GM12878 (cell line): ENCODE results near the gene ZNF462. TPM values are rescaled to one million over a fixed set of nuclear protein-coding genes. Genes with fewer than 3 reads are reported as not detected.

Experiments used
- BCL3 ChIP-seq: IDR thresholded peaks from 2 replicates; pipeline ENCODE4 v1.6.1; 2011; ENCODE audit warnings: borderline replicate concordance, low read depth, mild to moderate bottlenecking, moderate library complexity, low read length; ENCODE audit not compliant: insufficient read depth, poor library complexity, severe bottlenecking
- CBX5 ChIP-seq: sonication (generic); IDR thresholded peaks from 2 replicates; pipeline ENCODE4 v1.6.1; 2016; ENCODE audit warnings: low read depth, moderate library complexity, mild to moderate bottlenecking, inconsistent platforms
- CREM ChIP-seq: IDR thresholded peaks from 2 replicates; pipeline ENCODE4 v1.6.1; 2014; ENCODE audit warnings: antibody characterized with exemption, low read depth
- FOXK2 ChIP-seq: fragments of 450-650 bp; IDR thresholded peaks from 2 replicates; pipeline ENCODE4 v1.6.1; 2017; ENCODE audit warnings: mild to moderate bottlenecking, moderate library complexity
- IKZF1 ChIP-seq: fragments of 450-650 bp; conservative IDR thresholded peaks from 2 replicates; pipeline ENCODE4 v1.6.1; 2017; ENCODE audit warnings: antibody characterized with exemption, mild to moderate bottlenecking
- IRF5 ChIP-seq: fragments of 450-650 bp; IDR thresholded peaks from 2 replicates; pipeline ENCODE4 v1.6.1; 2017; ENCODE audit warnings: borderline replicate concordance
- JUNB ChIP-seq: IDR thresholded peaks from 2 replicates; pipeline ENCODE4 v1.6.1; 2016; ENCODE audit warnings: antibody characterized with exemption, mild to moderate bottlenecking
- JUND ChIP-seq: IDR thresholded peaks from 2 replicates; pipeline ENCODE4 v1.6.1; 2012; ENCODE audit warnings: low read depth, mild to moderate bottlenecking, low read length, improper control_type of control experiment, moderate library complexity
- MEF2A ChIP-seq: IDR thresholded peaks from 2 replicates; pipeline ENCODE4 v1.6.1; 2011; ENCODE audit warnings: low read depth, mild to moderate bottlenecking, low read length, moderate library complexity; ENCODE audit not compliant: insufficient read depth
- MLLT1 ChIP-seq: fragments of 450-650 bp; IDR thresholded peaks from 2 replicates; pipeline ENCODE4 v1.6.1; 2016; ENCODE audit warnings: mild to moderate bottlenecking
- NFIC ChIP-seq: IDR thresholded peaks from 2 replicates; pipeline ENCODE4 v1.6.1; 2012; ENCODE audit warnings: low read depth, mild to moderate bottlenecking, inconsistent platforms, low read length, moderate library complexity
- NKRF ChIP-seq: fragments of 450-650 bp; conservative IDR thresholded peaks from 2 replicates; pipeline ENCODE4 v1.6.1; 2017; ENCODE audit warnings: mild to moderate bottlenecking, moderate library complexity
- NR2F1 ChIP-seq: fragments of 450-650 bp; conservative IDR thresholded peaks from 2 replicates; pipeline ENCODE4 v1.6.1; 2017; ENCODE audit warnings: mild to moderate bottlenecking
- PAX8 ChIP-seq: fragments of 450-650 bp; IDR thresholded peaks from 2 replicates; pipeline ENCODE4 v1.6.1; 2017; ENCODE audit warnings: mild to moderate bottlenecking, moderate library complexity
- RELA ChIP-seq: fragments of 450-650 bp; IDR thresholded peaks from 2 replicates; pipeline ENCODE4 v1.8.0; 2014; ENCODE audit warnings: borderline replicate concordance; ENCODE audit not compliant: partially characterized antibody
- SMC3 ChIP-seq: IDR thresholded peaks from 2 replicates; pipeline ENCODE4 v1.6.1; 2011; ENCODE audit warnings: low read length, improper control_type of control experiment, borderline replicate concordance
- SPI1 ChIP-seq: IDR thresholded peaks from 2 replicates; pipeline ENCODE4 v1.6.1; 2011; ENCODE audit warnings: low read depth, mild to moderate bottlenecking, low read length, moderate library complexity, borderline replicate concordance; ENCODE audit not compliant: insufficient read depth
- STAT1 ChIP-seq: fragments of 450-650 bp; conservative IDR thresholded peaks from 2 replicates; pipeline ENCODE4 v1.6.1; 2014; ENCODE audit warnings: antibody characterized with exemption, mild to moderate bottlenecking
- SUPT20H ChIP-seq: IDR thresholded peaks from 2 replicates; pipeline ENCODE4 v1.6.1; 2011; ENCODE audit warnings: low read depth, mild to moderate bottlenecking, low read length, moderate library complexity, borderline replicate concordance; ENCODE audit not compliant: control insufficient read depth
- USF1 ChIP-seq: IDR thresholded peaks from 2 replicates; pipeline ENCODE4 v1.6.1; 2011; ENCODE audit warnings: borderline replicate concordance, low read depth, mild to moderate bottlenecking, moderate library complexity, mixed read lengths, low read length; ENCODE audit not compliant: insufficient read depth; ENCODE audit errors: extremely low read length
- ZSCAN29 ChIP-seq: fragments of 450-650 bp; IDR thresholded peaks from 2 replicates; pipeline ENCODE4 v1.6.1; 2017; ENCODE audit warnings: mild to moderate bottlenecking, moderate library complexity
- polyA plus RNA-seq, 11 experiments: library from polyadenylated mRNA; depleted of rRNA in 4 of 11; unstranded in 6 of 11; stranded (reverse) in 5 of 11; fragments of >200 nt; fragmentation: Nextera tagmentation in 4 of 11; fragmentation: Illumina TruSeq in 1 of 11; extraction: Ambion mirVana in 4 of 11; extraction: Trizol in 1 of 11; gene quantifications; 1 replicate in 1 of 11; 2 replicates in 10 of 11; pipeline versions ENCODE4 v1.2.1 to v1.2.3, GENCODE V29; 2011 to 2016; ENCODE audit warnings: inconsistent platforms in 2 of 11, missing spikeins in 2 of 11, low read depth in 1 of 11
- total RNA-seq, 4 experiments: library from RNA; depleted of rRNA in 3 of 4; stranded (reverse); fragments of >200 nt in 3 of 4; fragmentation: Illumina TruSeq in 1 of 4; extraction: Trizol in 1 of 4; gene quantifications; 2 replicates each; pipeline versions ENCODE4 v1.2.1 to v1.2.3, GENCODE V29; 2013 to 2021

Gene ZNF462
- total and polyA plus RNA-seq, 10 of the 15 experiments (the other 5 are each of a cell fraction or from before 2014, with no cell fraction given) = 0.27 to 13.7 (median 0.55) TPM

GRCh38 chr9:106981396-106982287 is 118.7 kb downstream of the ZNF462 start (continued):
- TF ChIP-seq IKZF1 = peak; percentile 84
- no peak for TF ChIP-seq MEF2A
- TF ChIP-seq NR2F1 = peak; percentile 83
- TF ChIP-seq JUND = peak; percentile 63; the same call in 1 of the 2 replicates
- no peak for TF ChIP-seq IRF5
- no peak for TF ChIP-seq CBX5
- TF ChIP-seq PAX8 = no peak
- TF ChIP-seq SUPT20H = no peak
- peak; percentile 59; the same call in 1 of the 2 replicates for TF ChIP-seq SPI1
- no peak for TF ChIP-seq NFIC
- no peak for TF ChIP-seq BCL3
- TF ChIP-seq JUNB = peak; percentile 33; the same call in 1 of the 2 replicates
- TF ChIP-seq RELA = peak; percentile 40
- TF ChIP-seq FOXK2 = no peak
- no peak for TF ChIP-seq USF1
- TF ChIP-seq MLLT1 = no peak
- TF ChIP-seq STAT1 = no peak
- TF ChIP-seq SMC3 = no peak
- TF ChIP-seq NKRF = no peak
- no peak for TF ChIP-seq CREM
- peak; percentile 44; the same call in 1 of the 2 replicates for TF ChIP-seq ZSCAN29
